Activated T-helper 1 cell treated with anti-CD3 and anti-CD28 coated beads, Interleukin-2, amount 50 U/mL, for 16 hours (primary cell): Measurements from ENCODE around the gene ARHGAP30.
"Not testable (repeated sequence)": the region's sequence is repeated elsewhere in the genome, so short reads cannot be mapped to it uniquely, and the experiment has no call there.

Experiments
- DNase-seq, 2 donors: peaks; one replicate each; pipeline ENCODE4 v3.0.0-alpha.2; 2020; ENCODE audit warnings: low read depth in 1 of 2, low spot score in 1 of 2

ARHGAP30 gene

DNA sequence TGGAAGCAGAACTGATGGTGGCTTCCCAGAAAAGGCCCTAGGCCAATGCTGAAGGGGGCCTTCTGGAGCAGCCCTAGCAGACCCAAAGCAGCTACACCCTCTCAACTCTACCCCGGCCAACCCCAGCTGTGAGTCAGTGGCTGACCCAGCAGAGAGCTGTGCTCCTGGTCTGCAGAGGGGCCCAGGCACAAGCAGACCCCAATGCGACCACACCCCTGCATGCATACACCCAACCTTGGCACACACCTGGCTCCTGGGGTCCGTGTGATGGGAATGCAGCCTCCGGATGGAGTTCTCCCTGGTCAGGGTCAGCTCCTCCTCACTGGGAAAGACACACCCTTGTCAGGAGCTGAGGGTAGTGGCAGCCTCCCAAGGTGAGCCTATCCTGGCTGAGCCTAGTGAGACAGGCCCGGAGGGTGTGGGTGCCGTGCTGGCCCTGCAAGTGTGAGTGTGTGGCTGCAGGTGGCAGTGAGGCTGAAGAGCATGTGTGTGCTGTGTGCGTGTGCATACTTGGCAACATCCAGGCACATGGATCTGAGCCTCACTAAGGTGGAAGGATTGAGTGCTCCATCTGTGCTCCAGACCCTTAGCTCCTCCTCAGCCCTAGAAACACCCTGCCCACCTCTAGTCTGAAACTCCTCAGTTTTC is 3.9 kb upstream of the ARHGAP30 start:
- no peak for DNase-seq

DNA sequence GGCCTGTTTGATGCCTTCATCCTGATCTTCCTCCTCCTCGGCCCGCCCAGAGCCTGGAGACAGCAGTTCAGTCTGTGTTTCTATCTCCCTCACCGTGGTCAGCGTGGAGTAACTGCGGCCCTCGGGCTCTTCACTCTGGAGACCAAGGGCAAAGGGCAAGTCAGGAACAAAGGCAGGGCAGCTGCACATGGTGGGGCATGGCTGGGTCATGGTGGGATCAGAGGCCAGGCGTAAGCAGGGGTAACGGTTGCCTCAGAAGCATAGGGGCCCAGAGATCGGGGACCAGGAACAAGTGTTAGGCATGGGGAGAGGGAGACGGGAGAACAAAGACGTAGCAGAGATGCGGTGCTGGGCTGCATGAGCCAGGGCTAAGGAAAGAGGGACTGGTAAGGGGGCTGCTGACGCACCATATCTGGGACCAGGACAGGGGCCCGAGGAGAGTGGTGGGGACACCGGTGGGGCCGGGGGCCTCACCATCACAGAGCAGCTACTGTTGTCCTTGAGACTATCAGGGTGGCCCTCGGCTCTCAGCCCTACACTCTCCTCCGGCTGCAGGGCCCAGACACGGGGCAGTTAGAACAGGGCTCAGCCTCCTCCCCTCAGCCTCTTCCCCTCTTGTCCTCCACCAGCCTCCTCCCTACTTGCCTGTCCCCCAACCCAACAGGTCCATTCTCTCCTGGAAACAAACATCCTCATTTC is 3.2 kb upstream of the ARHGAP30 start:
- no peak for DNase-seq

- peak in 1 of 2 donors; percentile 23 for DNase-seq
Observed at GRCh38 chr1:161071886-161072371, 2.2 kb upstream of the ARHGAP30 start.

DNA sequence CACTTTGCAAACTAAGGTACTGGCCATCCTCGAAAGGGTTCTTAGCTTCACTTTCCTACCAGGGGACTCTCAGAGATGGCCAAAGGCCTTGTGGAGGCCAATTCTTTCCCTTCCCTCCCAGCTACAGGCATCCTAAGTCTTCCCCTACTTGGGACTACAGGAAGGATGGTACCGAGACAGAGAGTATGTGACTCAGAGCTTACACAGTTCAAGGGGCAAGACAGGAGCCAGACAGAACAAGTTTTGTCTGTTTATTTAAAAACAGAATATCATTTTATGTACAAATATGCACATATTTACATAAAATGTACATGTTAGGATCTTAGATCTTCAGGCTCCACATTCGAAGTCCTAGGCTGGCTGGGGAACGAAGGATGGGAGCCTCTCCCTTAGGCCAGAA is 1.1 kb upstream of the ARHGAP30 start:
- no peak for DNase-seq

GRCh38 chr1:161069241-161069640 is 450 bp downstream of the ARHGAP30 start:
- no peak for DNase-seq

GRCh38 chr1:161068306-161069234 is 1.1 kb downstream of the ARHGAP30 start:
- DNase-seq: peak; percentile 57 to 61

GRCh38 chr1:161066694-161067093 is 3.0 kb downstream of the ARHGAP30 start:
- no peak for DNase-seq

- not testable (repeated sequence) for DNase-seq
Observed at GRCh38 chr1:161065681-161066080, 4.0 kb downstream of the ARHGAP30 start.

- not testable (repeated sequence) for DNase-seq
Observed at GRCh38 chr1:161063936-161064335, 5.8 kb downstream of the ARHGAP30 start.

GRCh38 chr1:161061419-161061818 is 8.3 kb downstream of the ARHGAP30 start:
- DNase-seq: no peak

GRCh38 chr1:161059293-161059692 is 10.4 kb downstream of the ARHGAP30 start:
- no peak for DNase-seq

GRCh38 chr1:161054805-161055204 is 14.9 kb downstream of the ARHGAP30 start:
- DNase-seq: no peak

- DNase-seq: no peak
Observed at GRCh38 chr1:161054232-161054631, 15.5 kb downstream of the ARHGAP30 start.

DNA sequence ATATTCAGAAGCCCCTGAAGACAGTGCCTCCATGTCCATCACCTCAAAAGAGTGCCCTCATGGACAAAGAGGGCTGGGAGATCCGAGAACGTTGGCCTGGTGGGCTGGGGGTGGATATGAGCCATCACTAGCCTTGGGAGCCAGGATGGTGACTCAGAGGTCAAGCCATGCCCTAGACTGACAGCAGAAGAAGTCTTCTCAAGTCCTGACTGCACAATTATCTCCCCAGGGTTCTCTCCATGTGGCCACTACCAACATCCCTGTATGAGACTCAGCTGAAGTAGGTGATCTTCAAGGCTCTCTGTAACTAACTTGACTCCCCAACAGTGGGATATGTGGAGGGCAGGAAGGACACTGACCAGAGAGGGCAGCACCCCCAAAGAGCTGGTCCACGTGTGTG is 16.8 kb downstream of the ARHGAP30 start:
- no peak for DNase-seq

DNA sequence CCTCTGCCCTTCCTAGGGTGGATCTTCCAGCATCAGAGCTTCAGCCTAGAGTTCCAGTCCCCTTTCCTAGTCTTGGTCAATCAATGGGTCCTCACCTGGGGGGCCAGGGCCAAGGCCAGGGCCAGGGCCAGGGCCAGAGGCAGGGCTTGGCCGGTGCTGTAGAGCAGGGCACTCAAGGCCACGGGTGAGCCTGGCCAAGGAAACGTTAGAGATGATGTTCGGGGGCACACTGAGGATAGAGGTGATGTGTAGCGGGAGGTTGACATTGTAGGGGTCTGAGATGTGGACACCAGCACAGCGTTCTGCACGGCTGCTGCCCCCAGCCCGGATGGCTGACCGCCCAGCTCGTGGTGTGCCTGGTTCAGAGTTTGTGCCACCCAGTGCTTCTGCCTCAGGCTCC is 18.5 kb downstream of the ARHGAP30 start:
- DNase-seq: no peak

DNA sequence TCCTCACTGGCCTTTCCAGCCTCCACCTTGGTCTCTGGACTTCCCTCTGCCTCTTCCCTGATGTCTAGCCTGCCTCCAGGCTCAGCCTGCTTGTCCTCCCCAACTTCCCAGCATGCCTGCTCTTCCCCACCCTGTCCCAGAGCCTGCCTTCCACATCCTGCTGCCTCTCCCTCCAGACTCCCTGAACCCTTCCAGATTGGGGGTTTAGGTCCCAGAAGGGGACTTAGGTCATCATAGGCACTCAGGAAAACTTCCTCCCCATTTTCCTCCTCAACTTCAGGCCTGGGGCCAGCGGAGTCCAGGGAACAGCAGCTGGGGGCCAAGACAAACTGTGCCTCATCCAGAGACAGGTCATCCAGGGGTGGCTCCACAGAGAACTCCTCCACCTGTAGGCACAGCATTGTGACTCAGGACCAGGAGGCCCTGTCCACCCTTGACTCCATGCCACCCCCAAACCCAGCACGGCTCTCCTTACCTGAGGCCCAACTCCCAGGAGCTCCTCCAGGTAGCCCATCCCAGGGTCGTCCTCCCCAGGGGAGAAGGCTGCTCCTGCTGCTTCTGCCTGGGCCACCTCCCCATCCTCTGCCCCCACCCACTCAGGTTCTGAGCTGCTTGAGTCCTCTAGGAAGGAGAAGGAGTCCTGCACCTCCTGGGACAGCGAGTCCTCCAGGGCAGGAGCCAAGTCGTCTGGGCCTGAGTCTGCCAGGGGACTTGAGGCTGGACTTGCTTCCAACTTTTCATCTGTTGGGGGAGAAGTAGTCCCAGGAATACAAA is 20.6 kb downstream of the ARHGAP30 start:
- DNase-seq: no peak

DNA sequence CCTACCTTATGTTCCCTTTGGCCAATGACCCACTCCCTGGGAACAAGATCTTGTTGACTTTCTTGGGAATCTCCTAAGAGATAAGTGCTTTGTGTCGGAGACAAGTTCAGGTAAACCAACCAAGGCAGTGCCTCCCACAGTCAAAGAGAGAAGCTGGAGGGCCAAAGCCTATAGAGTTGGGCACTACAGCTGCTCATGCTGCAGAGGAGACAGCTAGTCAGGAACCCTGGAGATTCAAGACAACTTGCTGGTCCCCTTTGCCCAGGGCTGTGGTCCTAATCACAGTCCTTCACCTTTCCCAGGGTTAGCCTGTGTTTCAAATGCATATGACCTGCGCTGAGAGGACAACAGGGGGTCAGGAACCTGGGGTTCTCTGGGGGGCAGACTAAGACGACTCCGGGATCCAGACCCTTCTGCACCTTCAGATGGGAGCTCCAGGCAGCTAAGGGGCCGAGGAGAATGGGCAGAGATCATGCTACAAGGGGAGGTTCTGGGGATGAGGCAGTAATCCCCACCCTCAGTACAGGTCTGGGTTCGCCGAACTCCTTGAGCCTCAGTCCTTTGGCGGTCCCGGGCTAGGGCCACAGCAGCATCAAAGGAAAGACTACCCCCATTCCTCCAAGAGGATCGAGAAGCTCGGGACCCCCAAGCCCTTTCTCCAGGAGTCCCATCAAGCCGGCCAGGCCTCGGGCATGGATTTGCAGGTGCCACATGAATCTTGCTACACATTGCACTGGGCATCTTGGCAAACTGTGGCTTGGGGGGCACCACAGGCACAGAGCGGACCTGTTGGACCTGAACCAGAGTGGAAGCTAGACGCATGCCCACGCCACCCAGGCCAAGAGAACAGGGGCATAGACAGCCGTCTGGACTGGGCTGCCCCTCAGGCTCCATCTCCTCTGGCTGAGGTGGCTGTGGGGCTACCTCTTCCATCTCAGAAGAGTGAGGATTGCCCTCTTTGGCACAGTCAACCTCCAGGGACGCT is 22.0 kb downstream of the ARHGAP30 start:
- DNase-seq: no peak

DNA sequence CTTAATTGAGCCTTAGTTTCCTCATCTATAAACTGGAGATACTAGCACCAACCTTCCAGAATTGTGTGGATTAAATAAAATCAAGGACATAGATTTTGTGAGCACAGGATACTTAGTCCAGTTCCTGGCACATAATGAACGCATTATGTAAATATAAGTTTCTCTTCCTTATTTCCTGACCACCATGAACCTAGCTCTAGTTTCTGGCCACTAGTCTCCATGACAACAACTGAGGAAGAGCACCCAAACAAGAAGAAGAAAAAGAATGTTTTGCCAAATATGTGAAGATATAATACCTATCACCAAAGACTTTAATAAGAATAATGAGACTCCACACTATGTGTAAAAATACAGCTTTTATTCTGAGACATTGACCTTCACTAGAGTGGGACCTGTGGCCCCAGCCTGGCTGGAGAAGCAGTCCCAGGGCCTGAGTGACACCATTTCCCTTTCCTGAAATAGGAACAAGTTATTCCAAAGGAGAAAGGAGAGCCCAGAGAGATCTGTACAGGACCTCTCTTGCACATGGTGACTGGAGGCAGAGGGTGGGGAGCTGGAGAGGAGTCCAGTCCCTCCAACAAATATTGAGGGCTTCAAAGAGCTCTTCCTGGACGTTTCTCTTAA is 23.0 kb downstream of the ARHGAP30 start:
- DNase-seq: no peak
